GM18868 (cell line): ENCODE data around the gene GANAB.
"Not testable (repeated sequence)": the region's sequence is repeated elsewhere in the genome, so short reads cannot be mapped to it uniquely, and the experiment has no call there.

Experiments
- ATAC-seq: cut with Tn5 transposase; IDR thresholded peaks from one replicate; pipeline ENCODE4 v1.9.1; 2021; ENCODE audit warnings: mild to moderate bottlenecking, moderate library complexity; ENCODE audit not compliant: unreplicated experiment

Gene GANAB

GRCh38 chr11:62645946-62646824 lies at the start of gene GANAB:
Gene GANAB, minus strand, starts transcription at chr11:62646613. Its CDS starts 14 bp downstream, at chr11:62646599.
- ATAC-seq: peak; percentile 92

- no peak for ATAC-seq
Measured at GRCh38 chr11:62694455-62695167, 48.2 kb upstream of the GANAB start.

- not testable (repeated sequence) for ATAC-seq
Measured at GRCh38 chr11:62693624-62694023, 47.2 kb upstream of the GANAB start.

GRCh38 chr11:62689421-62690183 lies 43.2 kb upstream of the GANAB start, which contains the start of gene LRRN4CL:
Gene LRRN4CL, minus strand, starts transcription at chr11:62689530. Its CDS starts 1,022 bp downstream, at chr11:62688508.
- no peak for ATAC-seq

- no peak for ATAC-seq
Measured at GRCh38 chr11:62688491-62688890, 42.1 kb upstream of the GANAB start.

- no peak for ATAC-seq
Measured at GRCh38 chr11:62687508-62688396, 41.3 kb upstream of the GANAB start.

- no peak for ATAC-seq
Measured at GRCh38 chr11:62682518-62682917, 36.1 kb upstream of the GANAB start.

- peak; percentile 61 for ATAC-seq
Measured at GRCh38 chr11:62680825-62681240, 34.4 kb upstream of the GANAB start.

GRCh38 chr11:62678770-62679696 lies 32.6 kb upstream of the GANAB start, which contains the start of gene UBXN1:
Gene UBXN1, minus strand, starts transcription at chr11:62679073. Its CDS starts 150 bp downstream, at chr11:62678923.
- peak; percentile 68 for ATAC-seq

- ATAC-seq: no peak
Measured at GRCh38 chr11:62678433-62678769, 32.0 kb upstream of the GANAB start.

- ATAC-seq: no peak
Measured at GRCh38 chr11:62677714-62678113, 31.3 kb upstream of the GANAB start.

GRCh38 chr11:62677156-62677555 lies 30.7 kb upstream of the GANAB start:
- no peak for ATAC-seq

GRCh38 chr11:62676698-62677097 lies 30.3 kb upstream of the GANAB start:
- ATAC-seq: no peak

- ATAC-seq: not testable (repeated sequence)
Measured at GRCh38 chr11:62675415-62675814, 29.0 kb upstream of the GANAB start.

- ATAC-seq: no peak
Measured at GRCh38 chr11:62673196-62673525, 26.7 kb upstream of the GANAB start.

GRCh38 chr11:62671608-62672389 lies 25.4 kb upstream of the GANAB start, which contains the start of the genes LBHD1 and UQCC3:
Gene LBHD1, minus strand, starts transcription at chr11:62672267. Its CDS starts 2,236 bp downstream, at chr11:62670031.
Gene UQCC3, plus strand, starts transcription at chr11:62671673. Its CDS starts 73 bp downstream, at chr11:62671746.
- peak; percentile 58 for ATAC-seq

GRCh38 chr11:62671236-62671607 lies 24.8 kb upstream of the GANAB start:
- ATAC-seq: peak; percentile 8
